Ovary (tissue), 3 donors: ENCODE data around the gene AP1S3.

Experiments used
- POLR2A ChIP-seq: fragments of 450-650 bp; IDR thresholded peaks from one replicate; pipeline ENCODE4 v1.6.1; 2017; ENCODE audit warnings: antibody characterized with exemption, mild to moderate bottlenecking, moderate library complexity
- TF ChIP-seq, protein P1 (sequence below), 3 donors: fragments of 450-650 bp in 2 of 3; fragments of 200-600 bp in 1 of 3; IDR thresholded peaks; one replicate each; pipeline versions ENCODE4 v1.5.1 to v1.8.0; 2016 to 2022; ENCODE audit warnings: antibody characterized with exemption in 3 of 3, mild to moderate bottlenecking in 1 of 3
- donor health status: DM: no; HTN: no; CAD: no.

DNA sequence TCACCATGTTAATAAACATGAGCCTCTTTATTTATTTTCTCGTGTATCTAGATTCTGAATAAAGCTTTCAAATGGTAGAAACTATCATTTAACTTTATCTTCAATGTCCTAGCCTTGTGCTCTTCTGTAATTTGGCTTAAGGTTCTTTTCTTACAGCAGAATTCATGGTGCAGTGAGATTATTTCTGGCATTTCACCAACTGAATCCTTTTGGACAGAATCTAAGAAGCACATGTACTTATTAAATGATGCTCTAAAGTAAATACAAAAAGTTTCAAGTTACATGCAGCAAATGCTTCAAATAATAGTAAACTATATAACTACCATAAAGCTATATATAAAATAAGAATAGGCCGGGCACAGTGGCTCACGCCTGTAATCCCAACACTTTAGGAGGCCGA lies 65.9 kb downstream of the AP1S3 start:
- TF ChIP-seq, protein P1, sequence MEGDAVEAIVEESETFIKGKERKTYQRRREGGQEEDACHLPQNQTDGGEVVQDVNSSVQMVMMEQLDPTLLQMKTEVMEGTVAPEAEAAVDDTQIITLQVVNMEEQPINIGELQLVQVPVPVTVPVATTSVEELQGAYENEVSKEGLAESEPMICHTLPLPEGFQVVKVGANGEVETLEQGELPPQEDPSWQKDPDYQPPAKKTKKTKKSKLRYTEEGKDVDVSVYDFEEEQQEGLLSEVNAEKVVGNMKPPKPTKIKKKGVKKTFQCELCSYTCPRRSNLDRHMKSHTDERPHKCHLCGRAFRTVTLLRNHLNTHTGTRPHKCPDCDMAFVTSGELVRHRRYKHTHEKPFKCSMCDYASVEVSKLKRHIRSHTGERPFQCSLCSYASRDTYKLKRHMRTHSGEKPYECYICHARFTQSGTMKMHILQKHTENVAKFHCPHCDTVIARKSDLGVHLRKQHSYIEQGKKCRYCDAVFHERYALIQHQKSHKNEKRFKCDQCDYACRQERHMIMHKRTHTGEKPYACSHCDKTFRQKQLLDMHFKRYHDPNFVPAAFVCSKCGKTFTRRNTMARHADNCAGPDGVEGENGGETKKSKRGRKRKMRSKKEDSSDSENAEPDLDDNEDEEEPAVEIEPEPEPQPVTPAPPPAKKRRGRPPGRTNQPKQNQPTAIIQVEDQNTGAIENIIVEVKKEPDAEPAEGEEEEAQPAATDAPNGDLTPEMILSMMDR (IDR thresholded peaks at IDR 0.05) = no peak
- TF ChIP-seq POLR2A = no peak
